Measurements from ENCODE around the gene CAMK4.
"Not testable (repeated sequence)": the region's sequence is repeated elsewhere in the genome, so short reads cannot be mapped to it uniquely, and the experiment has no call there.

The CAMK4 gene

DNA sequence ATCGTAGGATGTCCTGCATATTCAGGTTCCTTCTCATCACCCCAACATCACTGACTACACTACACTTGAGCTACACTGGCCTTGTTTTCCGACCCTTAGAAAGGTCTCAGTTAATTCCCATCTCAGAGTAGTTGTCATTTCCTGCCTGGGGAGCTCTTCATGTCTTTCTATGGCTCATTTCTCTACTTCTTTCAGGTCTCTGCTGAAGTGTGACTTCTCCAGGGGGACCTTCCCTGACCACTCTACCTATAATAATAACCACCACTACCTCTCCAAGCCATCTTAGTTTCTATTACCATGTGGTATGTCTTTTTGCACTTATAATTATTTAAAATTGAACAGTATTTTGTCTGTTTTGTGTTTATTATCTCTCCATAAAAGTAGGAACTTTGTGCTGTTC lies 174.9 kb downstream of the CAMK4 start:
- no peak for DNase-seq
- CTCF ChIA-PET, result no interaction called here
- no peak overlapping the region for H3K27ac Mint-ChIP-seq
- H3K4me1 Mint-ChIP-seq, result no peaks in the 10 kb centered on the region
- H3K4me3 Mint-ChIP-seq, result no peak overlapping the region
- H3K27me3 Mint-ChIP-seq, result no peaks in the 10 kb centered on the region
- peaks cover 71% of the 10 kb centered on the region for H3K36me3 Mint-ChIP-seq
- peaks cover 4% of the 10 kb centered on the region for H3K9me3 Mint-ChIP-seq

- H3K9me3 Mint-ChIP-seq, result peaks cover 8% of the 10 kb centered on the region
- H3K27me3 Mint-ChIP-seq, result no peaks in the 10 kb centered on the region
- CTCF ChIA-PET, result no interaction called here
- no peak overlapping the region for H3K4me3 Mint-ChIP-seq
- DNase-seq, result no peak
- no peak overlapping the region for H3K27ac Mint-ChIP-seq
- peaks cover 87% of the 10 kb centered on the region for H3K36me3 Mint-ChIP-seq
- H3K4me1 Mint-ChIP-seq, result no peaks in the 10 kb centered on the region
Measured at GRCh38 chr5:111401906-111402305, 177.7 kb downstream of the CAMK4 start.

DNA sequence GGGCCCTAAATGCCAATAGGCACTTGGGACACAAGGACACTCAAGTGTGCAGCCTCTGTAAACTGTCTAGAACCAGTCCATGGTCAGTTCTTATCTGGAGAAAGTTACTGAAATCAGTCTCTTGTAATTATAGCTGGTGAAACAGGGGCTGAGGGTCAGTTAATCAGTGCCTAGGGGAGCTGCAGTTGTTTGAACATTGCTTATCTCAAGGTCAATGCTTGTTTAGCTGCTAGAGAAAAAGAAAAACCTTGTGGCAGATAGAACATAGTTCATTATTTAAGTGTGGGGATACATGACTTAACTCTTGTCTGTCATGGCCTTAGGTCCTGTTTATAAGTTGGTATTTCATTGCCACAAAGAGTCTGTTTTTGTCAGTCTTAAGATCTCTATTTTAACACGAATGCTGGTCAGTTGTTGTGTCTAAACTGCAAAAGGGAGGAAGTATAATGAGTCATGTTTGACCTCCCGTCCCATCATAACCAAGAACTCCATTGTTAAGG lies 180.1 kb downstream of the CAMK4 start:
- Mint-ChIP-seq H3K4me3 (no peak overlapping the region), H3K36me3 (peaks cover 88% of the 10 kb centered on the region), H3K4me1 (no peaks in the 10 kb centered on the region), H3K27me3 (no peaks in the 10 kb centered on the region), H3K9me3 (peaks cover 21% of the 10 kb centered on the region), H3K27ac (no peak overlapping the region)
- no peak for DNase-seq
- CTCF ChIA-PET, result no interaction called here

DNA sequence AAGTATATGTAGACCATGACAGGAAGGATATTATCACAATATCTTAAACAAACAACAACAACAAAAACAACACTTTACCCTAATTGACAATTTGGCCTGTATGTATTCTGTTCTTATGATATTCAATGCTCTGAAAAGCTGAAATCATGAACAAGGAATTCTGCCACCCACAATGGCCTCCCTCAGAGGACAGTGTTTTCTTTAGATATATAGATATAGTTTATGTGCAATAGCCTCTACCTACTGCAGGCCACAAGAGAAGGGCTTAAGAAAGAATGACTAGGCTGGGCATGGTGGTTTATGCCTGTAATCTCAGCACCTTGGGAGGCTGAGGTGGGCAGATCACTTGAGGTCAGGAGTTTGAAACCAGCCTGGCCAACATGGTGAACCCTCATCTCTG lies 183.4 kb downstream of the CAMK4 start:
- Mint-ChIP-seq H3K4me3 (no peak overlapping the region), H3K36me3 (peaks cover 82% of the 10 kb centered on the region), H3K27me3 (no peaks in the 10 kb centered on the region), H3K4me1 (no peaks in the 10 kb centered on the region), H3K9me3 (peaks cover 21% of the 10 kb centered on the region), H3K27ac (no peak overlapping the region)
- DNase-seq, result no peak
- CTCF ChIA-PET, result interaction anchor here (0.6 kb wide), 1 partner anchor 70 kb away, joined by 7 read pairs; no protein-coding TSS in a partner anchor

GRCh38 chr5:111408817-111409216 lies 184.6 kb downstream of the CAMK4 start:
- Mint-ChIP-seq H3K36me3 (peaks cover 69% of the 10 kb centered on the region), H3K27me3 (no peaks in the 10 kb centered on the region)

DNA sequence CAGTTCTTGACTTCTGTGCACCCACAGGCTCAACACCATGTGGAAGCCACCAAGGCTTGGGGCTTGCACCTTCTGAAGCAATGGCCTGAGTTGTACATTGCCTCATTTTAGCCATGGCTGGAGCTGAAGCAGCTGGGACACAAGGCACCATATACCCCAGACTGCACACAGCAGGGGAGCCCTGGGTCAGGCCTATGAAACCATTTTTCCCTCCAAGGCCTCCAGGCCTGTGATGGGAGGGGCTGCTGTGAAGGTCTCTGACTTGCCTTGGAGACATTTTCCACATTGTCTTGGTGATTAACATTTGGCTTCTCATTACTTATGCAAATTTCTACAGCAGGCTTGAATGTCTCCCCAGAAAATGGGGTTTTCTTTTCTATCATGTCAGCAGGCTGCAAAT lies 185.1 kb downstream of the CAMK4 start:
- CTCF ChIA-PET, H3K4me1 Mint-ChIP-seq, H3K27ac Mint-ChIP-seq, H3K4me3 Mint-ChIP-seq, DNase-seq, H3K27me3 Mint-ChIP-seq: not testable (repeated sequence)
- Mint-ChIP-seq H3K36me3 (peaks cover 68% of the 10 kb centered on the region), H3K9me3 (peaks cover 17% of the 10 kb centered on the region)

More at GRCh38 chr5:111408817-111409216, 184.6 kb downstream of the CAMK4 start:
- Mint-ChIP-seq H3K27ac (no peak overlapping the region), H3K9me3 (peaks cover 20% of the 10 kb centered on the region), H3K4me1 (no peaks in the 10 kb centered on the region), H3K4me3 (no peak overlapping the region)
- no peak for DNase-seq
- CTCF ChIA-PET, result no interaction called here

DNA sequence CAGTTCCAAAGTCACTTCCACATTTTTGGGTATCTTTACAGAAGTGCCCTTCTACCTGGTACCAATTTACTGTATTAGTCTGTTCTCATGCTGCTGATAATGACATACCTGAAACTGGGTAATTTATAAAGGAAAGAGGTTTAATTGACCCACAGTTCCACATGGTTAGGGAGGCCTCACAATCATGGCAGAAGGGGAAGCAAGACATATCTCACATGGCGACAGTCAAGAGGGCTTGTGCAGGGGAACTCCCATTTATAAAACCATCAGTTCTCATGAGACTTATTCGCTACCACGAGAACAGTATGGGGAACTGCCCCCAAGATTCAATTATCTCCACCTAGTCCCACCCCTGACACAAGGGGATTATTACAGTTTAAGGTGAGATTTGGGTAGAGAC lies 185.9 kb downstream of the CAMK4 start:
- H3K4me1 Mint-ChIP-seq, DNase-seq, H3K4me3 Mint-ChIP-seq, CTCF ChIA-PET, H3K27ac Mint-ChIP-seq, H3K27me3 Mint-ChIP-seq: not testable (repeated sequence)
- Mint-ChIP-seq H3K36me3 (peaks cover 64% of the 10 kb centered on the region), H3K9me3 (peaks cover 17% of the 10 kb centered on the region)

DNA sequence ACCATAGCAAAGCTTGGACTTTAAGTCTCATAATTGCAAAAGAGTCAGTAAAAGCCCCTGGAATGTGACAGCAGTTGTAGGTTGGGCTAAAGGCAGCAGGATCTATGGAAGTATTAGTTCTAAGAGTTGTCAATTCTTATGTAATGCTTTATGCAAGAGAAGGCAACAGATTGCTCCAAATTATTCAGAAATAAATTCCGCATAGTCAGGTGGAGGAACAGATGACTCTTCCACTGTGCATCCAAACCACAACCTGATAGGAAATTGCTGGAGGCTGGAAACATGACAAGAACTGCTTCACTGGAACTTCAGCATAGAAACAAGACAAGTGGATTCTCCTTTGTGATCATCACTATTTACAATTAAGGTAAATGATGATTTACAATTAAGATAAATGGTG lies 187.1 kb downstream of the CAMK4 start:
- H3K27me3 Mint-ChIP-seq, result no peaks in the 10 kb centered on the region
- peaks cover 17% of the 10 kb centered on the region for H3K9me3 Mint-ChIP-seq
- CTCF ChIA-PET, result no interaction called here
- H3K27ac Mint-ChIP-seq, result no peak overlapping the region
- H3K4me1 Mint-ChIP-seq, result no peaks in the 10 kb centered on the region
- H3K36me3 Mint-ChIP-seq, result peaks cover 58% of the 10 kb centered on the region
- DNase-seq, result no peak
- H3K4me3 Mint-ChIP-seq, result no peak overlapping the region

GRCh38 chr5:111412593-111412992 lies 188.4 kb downstream of the CAMK4 start:
- Mint-ChIP-seq H3K4me3 (no peak overlapping the region), H3K4me1 (no peaks in the 10 kb centered on the region), H3K9me3 (peaks cover 13% of the 10 kb centered on the region), H3K27ac (no peak overlapping the region), H3K36me3 (peaks cover 49% of the 10 kb centered on the region), H3K27me3 (no peaks in the 10 kb centered on the region)
- DNase-seq, result no peak
- CTCF ChIA-PET, result no interaction called here

GRCh38 chr5:111415053-111415452 lies 190.9 kb downstream of the CAMK4 start:
- Mint-ChIP-seq H3K4me1 (no peaks in the 10 kb centered on the region), H3K27me3 (no peaks in the 10 kb centered on the region), H3K36me3 (peaks cover 36% of the 10 kb centered on the region), H3K27ac (no peak overlapping the region), H3K9me3 (peaks cover 4% of the 10 kb centered on the region), H3K4me3 (no peak overlapping the region)
- CTCF ChIA-PET, result no interaction called here
- no peak for DNase-seq

DNA sequence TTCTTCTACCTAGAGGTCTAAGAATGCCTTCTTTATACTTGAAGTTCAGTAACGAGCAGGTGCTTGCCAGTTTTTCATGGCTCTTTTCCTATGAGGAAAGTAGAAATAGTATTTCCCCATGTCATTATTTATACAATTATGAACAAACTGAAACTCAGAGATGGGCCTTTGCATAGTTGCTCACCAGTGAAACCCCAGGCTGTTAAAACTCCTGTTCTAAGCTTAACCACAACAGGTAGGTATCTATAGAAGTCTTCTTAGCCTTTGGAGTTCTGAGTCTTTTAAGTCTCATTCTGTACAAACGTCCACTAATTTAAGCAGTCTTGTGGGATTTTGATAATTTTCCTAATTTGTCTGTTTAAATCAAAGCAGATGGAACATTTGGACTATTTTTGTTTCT lies 198.1 kb downstream of the CAMK4 start:
- CTCF ChIA-PET, result no interaction called here
- Mint-ChIP-seq H3K27ac (no peak overlapping the region), H3K4me3 (no peak overlapping the region), H3K27me3 (no peaks in the 10 kb centered on the region), H3K4me1 (peaks cover 2% of the 10 kb centered on the region), H3K9me3 (peaks cover 10% of the 10 kb centered on the region), H3K36me3 (peaks cover 53% of the 10 kb centered on the region)
- no peak for DNase-seq

- peaks cover 2% of the 10 kb centered on the region for H3K4me1 Mint-ChIP-seq
- peaks cover 55% of the 10 kb centered on the region for H3K36me3 Mint-ChIP-seq
- H3K27me3 Mint-ChIP-seq, result no peaks in the 10 kb centered on the region
- CTCF ChIA-PET, result no interaction called here
- peaks cover 13% of the 10 kb centered on the region for H3K9me3 Mint-ChIP-seq
- H3K4me3 Mint-ChIP-seq, result no peak overlapping the region
- peak overlapping the region; percentile 46 for H3K27ac Mint-ChIP-seq
- DNase-seq, result no peak
Measured at GRCh38 chr5:111422747-111423720, 198.8 kb downstream of the CAMK4 start.

DNA sequence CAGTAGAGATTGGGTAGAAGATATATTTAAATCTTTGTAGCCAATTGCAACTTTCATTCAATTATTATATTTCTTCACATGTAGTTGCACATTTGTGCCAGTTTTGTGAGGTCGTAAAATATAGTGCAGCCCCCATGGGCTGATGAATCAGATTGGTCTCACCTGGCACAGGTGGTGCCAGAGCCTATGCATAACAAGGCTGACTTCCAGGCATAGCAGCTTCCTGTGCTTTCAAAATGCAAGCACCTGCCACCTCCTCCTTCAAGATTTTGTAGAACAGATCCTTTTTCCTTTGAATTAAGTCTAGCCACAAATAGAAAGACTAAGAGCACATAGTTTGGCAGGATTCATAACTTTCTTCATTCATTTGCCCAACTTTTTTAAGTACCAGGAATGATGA lies 201.0 kb downstream of the CAMK4 start:
- H3K36me3 Mint-ChIP-seq, result peaks cover 66% of the 10 kb centered on the region
- DNase-seq, result no peak
- H3K27ac Mint-ChIP-seq, result no peak overlapping the region
- peaks cover 19% of the 10 kb centered on the region for H3K9me3 Mint-ChIP-seq
- H3K4me1 Mint-ChIP-seq, result peaks cover 7% of the 10 kb centered on the region
- no peak overlapping the region for H3K4me3 Mint-ChIP-seq
- H3K27me3 Mint-ChIP-seq, result no peaks in the 10 kb centered on the region
- CTCF ChIA-PET, result no interaction called here

GRCh38 chr5:111427762-111428161 lies 203.6 kb downstream of the CAMK4 start:
- Mint-ChIP-seq H3K27me3 (no peaks in the 10 kb centered on the region), H3K4me3 (no peak overlapping the region), H3K27ac (no peak overlapping the region), H3K4me1 (peaks cover 24% of the 10 kb centered on the region), H3K36me3 (peaks cover 56% of the 10 kb centered on the region), H3K9me3 (peaks cover 28% of the 10 kb centered on the region)
- no peak for DNase-seq
- CTCF ChIA-PET, result no interaction called here

DNA sequence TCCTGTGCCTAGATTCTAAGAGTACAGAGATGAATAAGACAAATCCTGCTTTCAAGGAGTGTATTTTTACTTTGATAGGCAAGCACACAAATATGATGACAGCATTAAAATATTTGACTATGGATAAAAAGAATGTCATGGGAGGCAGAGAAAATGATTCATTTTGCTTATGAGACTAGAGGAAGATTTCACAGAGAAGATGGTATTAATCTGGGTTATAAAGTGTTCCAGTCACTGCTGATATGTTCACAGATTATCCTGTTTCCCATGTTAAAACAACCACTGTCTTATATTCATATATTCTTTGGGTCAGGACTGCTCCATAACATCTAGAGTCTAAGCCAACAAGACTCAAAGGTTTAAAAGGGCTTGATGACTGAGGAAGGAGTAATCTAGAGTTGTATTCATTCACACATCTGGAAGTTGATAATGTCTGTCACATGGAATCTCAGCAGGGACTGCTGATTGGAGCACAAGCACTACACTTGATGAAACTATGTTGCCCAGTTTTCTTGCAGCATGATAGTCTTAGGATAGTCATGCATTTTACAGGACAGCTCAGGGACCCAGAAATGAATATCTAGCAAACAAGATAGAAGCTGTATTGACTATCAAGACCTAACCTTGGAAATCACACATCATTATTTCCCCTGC lies 208.8 kb downstream of the CAMK4 start:
- Mint-ChIP-seq H3K36me3 (peaks cover 36% of the 10 kb centered on the region), H3K27me3 (no peaks in the 10 kb centered on the region), H3K27ac (no peak overlapping the region), H3K4me1 (peaks cover 24% of the 10 kb centered on the region), H3K9me3 (peaks cover 22% of the 10 kb centered on the region), H3K4me3 (no peak overlapping the region)
- CTCF ChIA-PET, result interaction anchor here (0.7 kb wide), 1 partner anchor 52 kb away, joined by 3 read pairs; no protein-coding TSS in a partner anchor
- DNase-seq, result no peak

All from activated naive CD4-positive, alpha-beta T cell treated with anti-CD3 and anti-CD28 coated beads, Interleukin-2, amount 10 ng/mL, durations not matched to agents 7 days and 5 days (primary cell).